Measurements from ENCODE around the gene IRX3.

DNA sequence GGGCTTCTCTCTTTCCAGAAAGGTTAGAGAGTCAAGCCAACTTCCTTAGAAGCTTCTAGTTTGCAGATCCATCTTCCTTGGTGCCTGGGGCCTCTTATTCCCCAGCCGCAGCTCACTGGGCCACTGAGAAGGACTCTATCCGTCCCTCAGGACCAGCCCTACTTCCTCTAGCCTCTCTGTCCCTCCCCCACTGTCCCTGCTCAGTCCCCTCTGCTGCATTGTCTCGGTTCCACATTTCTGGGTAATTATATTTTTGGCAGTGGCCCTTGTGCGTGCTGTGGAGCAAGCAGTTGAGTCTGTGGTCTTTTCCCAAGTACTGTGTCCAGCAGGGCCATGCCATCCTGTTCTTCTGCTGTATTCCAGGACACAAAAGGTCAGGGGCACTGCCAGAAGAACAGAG lies 17.8 kb downstream of the IRX3 start:
- TF ChIP-seq, protein P1, sequence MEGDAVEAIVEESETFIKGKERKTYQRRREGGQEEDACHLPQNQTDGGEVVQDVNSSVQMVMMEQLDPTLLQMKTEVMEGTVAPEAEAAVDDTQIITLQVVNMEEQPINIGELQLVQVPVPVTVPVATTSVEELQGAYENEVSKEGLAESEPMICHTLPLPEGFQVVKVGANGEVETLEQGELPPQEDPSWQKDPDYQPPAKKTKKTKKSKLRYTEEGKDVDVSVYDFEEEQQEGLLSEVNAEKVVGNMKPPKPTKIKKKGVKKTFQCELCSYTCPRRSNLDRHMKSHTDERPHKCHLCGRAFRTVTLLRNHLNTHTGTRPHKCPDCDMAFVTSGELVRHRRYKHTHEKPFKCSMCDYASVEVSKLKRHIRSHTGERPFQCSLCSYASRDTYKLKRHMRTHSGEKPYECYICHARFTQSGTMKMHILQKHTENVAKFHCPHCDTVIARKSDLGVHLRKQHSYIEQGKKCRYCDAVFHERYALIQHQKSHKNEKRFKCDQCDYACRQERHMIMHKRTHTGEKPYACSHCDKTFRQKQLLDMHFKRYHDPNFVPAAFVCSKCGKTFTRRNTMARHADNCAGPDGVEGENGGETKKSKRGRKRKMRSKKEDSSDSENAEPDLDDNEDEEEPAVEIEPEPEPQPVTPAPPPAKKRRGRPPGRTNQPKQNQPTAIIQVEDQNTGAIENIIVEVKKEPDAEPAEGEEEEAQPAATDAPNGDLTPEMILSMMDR (IDR thresholded peaks at IDR 0.05) = no peak
- no peak for TF ChIP-seq POLR2A (IDR thresholded peaks at IDR 0.05)

Measured in thyroid gland (tissue), 4 donors.